Epithelial cell of proximal tubule (primary cell): ENCODE measurements around the gene CDH12. TPM values are rescaled to one million over a fixed set of nuclear protein-coding genes. Genes with fewer than 3 reads are reported as not detected.
A peak's percentile ranks its signal among the peaks of the same experiment; 100 is the strongest.
"Not testable (repeated sequence)": the region's sequence is repeated elsewhere in the genome, so short reads cannot be mapped to it uniquely, and the experiment has no call there.

Experiments used
- DNase-seq: peaks from one replicate; pipeline ENCODE4 v3.0.0-alpha.2; 2011; ENCODE audit warnings: low read depth
- H3K4me3 ChIP-seq: 2 replicates; pipeline ENCODE4 v1.5.1; 2011; ENCODE audit warnings: low read depth, mild to moderate bottlenecking, low read length
- total RNA-seq: library from RNA; depleted of rRNA; stranded (reverse); fragments of >200 nt; gene quantifications from 2 replicates; pipeline ENCODE4 v1.2.3, GENCODE V29; 2015
- TF ChIP-seq, protein P1 (sequence below): conservative IDR thresholded peaks from 2 replicates; pipeline ENCODE4 v1.5.1; 2012; ENCODE audit warnings: low read depth, mild to moderate bottlenecking, low read length

CDH12 gene
- total RNA-seq, 1 donor from 2014 or later, result not detected

- TF ChIP-seq, protein P1, sequence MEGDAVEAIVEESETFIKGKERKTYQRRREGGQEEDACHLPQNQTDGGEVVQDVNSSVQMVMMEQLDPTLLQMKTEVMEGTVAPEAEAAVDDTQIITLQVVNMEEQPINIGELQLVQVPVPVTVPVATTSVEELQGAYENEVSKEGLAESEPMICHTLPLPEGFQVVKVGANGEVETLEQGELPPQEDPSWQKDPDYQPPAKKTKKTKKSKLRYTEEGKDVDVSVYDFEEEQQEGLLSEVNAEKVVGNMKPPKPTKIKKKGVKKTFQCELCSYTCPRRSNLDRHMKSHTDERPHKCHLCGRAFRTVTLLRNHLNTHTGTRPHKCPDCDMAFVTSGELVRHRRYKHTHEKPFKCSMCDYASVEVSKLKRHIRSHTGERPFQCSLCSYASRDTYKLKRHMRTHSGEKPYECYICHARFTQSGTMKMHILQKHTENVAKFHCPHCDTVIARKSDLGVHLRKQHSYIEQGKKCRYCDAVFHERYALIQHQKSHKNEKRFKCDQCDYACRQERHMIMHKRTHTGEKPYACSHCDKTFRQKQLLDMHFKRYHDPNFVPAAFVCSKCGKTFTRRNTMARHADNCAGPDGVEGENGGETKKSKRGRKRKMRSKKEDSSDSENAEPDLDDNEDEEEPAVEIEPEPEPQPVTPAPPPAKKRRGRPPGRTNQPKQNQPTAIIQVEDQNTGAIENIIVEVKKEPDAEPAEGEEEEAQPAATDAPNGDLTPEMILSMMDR, result peak; percentile 7
- no peak overlapping the region for H3K4me3 ChIP-seq
- DNase-seq, result no peak
Measured at GRCh38 chr5:22889720-22890119, 36.6 kb upstream of the CDH12 start.

DNA sequence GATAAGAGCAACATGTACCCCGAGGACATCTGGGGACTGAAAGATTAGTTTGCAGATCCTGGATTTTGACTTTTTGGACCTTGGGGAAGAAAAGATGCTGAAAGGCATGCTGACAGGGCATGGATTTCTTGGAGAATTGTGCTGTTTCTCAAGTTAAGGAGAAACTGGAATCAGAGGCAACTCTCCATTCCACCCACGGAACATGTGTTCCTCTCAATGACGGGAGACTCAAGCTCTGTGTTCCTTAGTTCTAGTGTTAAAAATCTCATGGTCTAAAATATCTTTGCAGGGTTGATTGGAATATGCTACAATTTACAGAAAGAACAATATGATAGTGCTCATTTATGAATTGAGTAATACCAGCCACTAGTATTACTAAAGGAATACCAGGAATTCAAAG lies 34.4 kb upstream of the CDH12 start:
- no peak overlapping the region for H3K4me3 ChIP-seq
- DNase-seq, result no peak
- TF ChIP-seq, protein P1, result no peak

- not testable (repeated sequence) for H3K4me3 ChIP-seq, DNase-seq
Measured at GRCh38 chr5:22858911-22859310, 5.8 kb upstream of the CDH12 start.

DNA sequence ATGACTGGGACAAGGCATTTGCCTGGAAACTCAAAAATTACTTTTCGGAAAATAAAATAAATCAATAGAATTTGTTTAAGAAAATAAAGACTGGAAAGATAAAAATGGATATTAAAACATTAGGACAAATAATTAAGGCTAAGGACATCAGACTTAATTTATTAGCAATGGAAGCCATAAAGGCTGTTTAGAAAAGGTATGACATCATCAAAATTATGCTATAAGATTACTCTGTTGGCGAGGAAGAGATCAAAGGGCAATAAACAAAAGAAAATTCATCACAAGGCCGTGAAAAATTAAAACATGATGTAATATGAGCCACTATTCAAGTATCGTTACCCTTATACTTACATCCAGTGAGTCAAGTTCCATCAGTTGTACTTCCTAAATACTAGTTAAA lies 2.7 kb upstream of the CDH12 start:
- TF ChIP-seq, protein P1, result no peak
- DNase-seq, result no peak
- H3K4me3 ChIP-seq, result no peak overlapping the region

- TF ChIP-seq, protein P1, result no peak
- no peak for DNase-seq
Measured at GRCh38 chr5:22850981-22851380, 2.2 kb downstream of the CDH12 start.

DNA sequence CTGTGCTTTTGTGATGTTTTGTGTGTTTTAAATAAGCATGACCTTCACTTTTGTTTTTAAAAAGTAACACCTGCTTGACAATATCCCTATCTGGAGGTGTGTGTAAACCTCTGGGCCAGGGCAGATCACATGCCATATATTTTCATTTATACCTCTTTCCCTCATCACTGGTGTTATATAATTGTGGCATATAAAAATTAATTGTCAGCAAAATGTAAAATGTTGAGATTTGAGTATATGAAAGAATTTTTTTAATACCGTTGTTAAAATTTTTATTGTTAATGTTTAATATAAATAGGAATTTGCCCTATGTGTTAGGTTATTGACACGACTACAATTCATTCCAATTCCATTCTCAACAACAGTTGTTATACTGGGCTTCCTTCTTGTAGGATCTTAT lies 6.5 kb downstream of the CDH12 start:
- DNase-seq, result no peak
- TF ChIP-seq, protein P1, result no peak
- H3K4me3 ChIP-seq, result no peak overlapping the region

More at GRCh38 chr5:22850981-22851380, 2.2 kb downstream of the CDH12 start:
- H3K4me3 ChIP-seq, result no peak overlapping the region

GRCh38 chr5:22844636-22845035 lies 8.5 kb downstream of the CDH12 start:
- H3K4me3 ChIP-seq, result no peak overlapping the region
- TF ChIP-seq, protein P1, result no peak
- DNase-seq, result no peak

DNA sequence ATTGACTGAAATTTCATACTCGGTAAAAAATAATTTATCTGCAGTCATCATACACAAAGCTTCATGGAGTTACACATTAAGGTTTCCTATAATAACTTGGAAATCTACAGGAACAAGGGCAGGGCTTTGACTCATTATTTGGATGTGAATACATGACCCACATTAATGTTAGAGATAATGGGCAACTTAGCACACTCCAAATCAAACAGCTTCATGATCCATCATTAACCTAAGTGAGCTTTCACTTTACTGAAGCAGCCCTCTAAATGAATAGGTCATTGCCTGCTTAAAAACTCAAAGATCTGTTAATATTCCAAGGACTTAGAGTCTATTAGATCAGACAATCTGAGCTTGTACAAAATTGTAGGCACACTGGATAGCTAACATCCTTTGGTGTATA lies 9.0 kb downstream of the CDH12 start:
- H3K4me3 ChIP-seq, result no peak overlapping the region

More for the DNA sequence above, 9.0 kb downstream of the CDH12 start:
- TF ChIP-seq, protein P1, result no peak
- DNase-seq, result no peak
